Measurements from ENCODE around the gene C1R.

DNA sequence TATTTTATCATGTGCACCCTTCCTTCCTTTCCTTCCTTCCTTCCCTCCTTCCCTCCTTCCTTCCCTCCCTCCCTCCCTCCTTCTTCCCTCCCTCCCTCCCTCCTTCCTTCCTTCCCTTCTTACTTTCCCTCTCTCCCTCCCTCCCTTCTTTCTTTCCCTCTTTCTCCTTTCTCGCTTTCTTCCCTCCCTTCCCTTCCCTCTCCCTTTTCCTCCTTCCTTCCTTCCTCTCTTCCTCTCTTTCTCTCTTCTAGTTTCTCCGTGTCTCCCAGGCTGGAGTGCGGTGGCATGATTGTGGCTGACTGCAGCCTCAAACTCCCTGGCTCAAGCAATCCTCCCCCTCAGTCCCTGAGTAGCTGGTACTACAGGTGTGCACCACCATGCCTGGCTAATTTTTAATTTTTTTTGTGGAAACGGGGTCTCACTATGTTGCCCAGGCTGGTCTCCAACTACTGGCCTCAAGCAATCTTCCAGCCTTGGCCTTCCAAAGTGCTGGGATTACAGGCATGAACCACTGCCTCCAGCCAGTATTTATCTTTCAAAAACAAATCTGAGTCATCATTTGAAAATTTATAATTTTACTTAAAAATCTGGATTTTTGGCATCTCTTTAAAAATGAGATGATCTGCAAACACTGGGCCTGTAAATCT is 8.9 kb upstream of the C1R start:
- TF ChIP-seq, protein P1, sequence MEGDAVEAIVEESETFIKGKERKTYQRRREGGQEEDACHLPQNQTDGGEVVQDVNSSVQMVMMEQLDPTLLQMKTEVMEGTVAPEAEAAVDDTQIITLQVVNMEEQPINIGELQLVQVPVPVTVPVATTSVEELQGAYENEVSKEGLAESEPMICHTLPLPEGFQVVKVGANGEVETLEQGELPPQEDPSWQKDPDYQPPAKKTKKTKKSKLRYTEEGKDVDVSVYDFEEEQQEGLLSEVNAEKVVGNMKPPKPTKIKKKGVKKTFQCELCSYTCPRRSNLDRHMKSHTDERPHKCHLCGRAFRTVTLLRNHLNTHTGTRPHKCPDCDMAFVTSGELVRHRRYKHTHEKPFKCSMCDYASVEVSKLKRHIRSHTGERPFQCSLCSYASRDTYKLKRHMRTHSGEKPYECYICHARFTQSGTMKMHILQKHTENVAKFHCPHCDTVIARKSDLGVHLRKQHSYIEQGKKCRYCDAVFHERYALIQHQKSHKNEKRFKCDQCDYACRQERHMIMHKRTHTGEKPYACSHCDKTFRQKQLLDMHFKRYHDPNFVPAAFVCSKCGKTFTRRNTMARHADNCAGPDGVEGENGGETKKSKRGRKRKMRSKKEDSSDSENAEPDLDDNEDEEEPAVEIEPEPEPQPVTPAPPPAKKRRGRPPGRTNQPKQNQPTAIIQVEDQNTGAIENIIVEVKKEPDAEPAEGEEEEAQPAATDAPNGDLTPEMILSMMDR (conservative IDR thresholded peaks at IDR 0.05; ENCODE audit: low read length), result no peak
- no peak for TF ChIP-seq EZH2phosphoT487 (IDR thresholded peaks at IDR 0.05; ENCODE audit: borderline replicate concordance, low read depth, low read length)
